Thymus (tissue), 11 donors: ENCODE measurements around the gene S100G. TPM values are rescaled to one million over a fixed set of nuclear protein-coding genes. Genes with fewer than 3 reads are reported as not detected.

ENCODE experiments used
- DNase-seq, 9 donors: peaks; one replicate each; pipeline ENCODE4 v3.0.0-alpha.2; 2013; ENCODE audit warnings: low spot score in 9 of 9, low read depth in 6 of 9, missing footprints in 1 of 9
- H3K27ac ChIP-seq, 2 donors: one replicate each; pipeline ENCODE4 v1.5.1; 2013; ENCODE audit warnings: control low read depth in 1 of 2, low read depth in 1 of 2, low read length in 1 of 2, mild to moderate bottlenecking in 1 of 2, moderate library complexity in 1 of 2
- H3K27me3 ChIP-seq, 2 donors: one replicate each; pipeline ENCODE4 v1.5.1; 2013; ENCODE audit warnings: low read length in 1 of 2; ENCODE audit not compliant: control insufficient read depth in 2 of 2, insufficient read depth in 1 of 2
- H3K36me3 ChIP-seq, 2 donors: one replicate each; pipeline ENCODE4 v1.5.1; 2013; ENCODE audit warnings: low read length in 1 of 2, mild to moderate bottlenecking in 1 of 2, moderate library complexity in 1 of 2; ENCODE audit not compliant: control insufficient read depth in 2 of 2, insufficient read depth in 2 of 2
- H3K4me1 ChIP-seq, 2 donors: one replicate each; pipeline ENCODE4 v1.5.1; 2013; ENCODE audit warnings: low read length in 2 of 2; ENCODE audit not compliant: control insufficient read depth in 2 of 2, insufficient read depth in 2 of 2
- H3K4me3 ChIP-seq, 2 donors: one replicate each; pipeline ENCODE4 v1.5.1; 2013; ENCODE audit warnings: low read length in 2 of 2, control low read depth in 1 of 2, mild to moderate bottlenecking in 1 of 2
- H3K9me3 ChIP-seq, 2 donors: one replicate each; pipeline ENCODE4 v1.5.1; 2013; ENCODE audit warnings: low read length in 1 of 2, mild to moderate bottlenecking in 1 of 2; ENCODE audit not compliant: control insufficient read depth in 2 of 2, insufficient read depth in 1 of 2
- WGBS: extraction: QIAGEN DNeasy Blood & Tissue Kit; methylation state at CpG from one replicate; pipeline ENCODE4 v1.1.7; 2013; 5-methylcytosine and 5-hydroxymethylcytosine counted together
- polyA plus RNA-seq: library from polyadenylated mRNA; stranded (reverse); fragments of 200-250 nt; gene quantifications from one replicate; pipeline ENCODE4 v1.2.3, GENCODE V29; 2013
- total RNA-seq: library from RNA; stranded (reverse); fragments of 120-200 nt; gene quantifications from one replicate; pipeline ENCODE4 v1.2.4, GENCODE V29; 2013
- donor health status: healthy.

Gene S100G
- total and polyA plus RNA-seq, 2 donors: 1.2 TPM; not detected in 1

- Histone ChIP-seq H3K27me3 (no peaks in the 10 kb centered on the region), H3K4me1 (no peaks in the 10 kb centered on the region), H3K27ac (no peak overlapping the region), H3K36me3 (peaks cover 7 to 8% of the 10 kb centered on the region in 2 donors), H3K4me3 (no peak overlapping the region), H3K9me3 (no peaks in the 10 kb centered on the region)
- no peak for DNase-seq
- WGBS: over 99% methylated on average over 7 of the region's 7 CpGs
Observed at GRCh38 chrX:16683007-16683664, 33.2 kb downstream of the S100G start.

DNA sequence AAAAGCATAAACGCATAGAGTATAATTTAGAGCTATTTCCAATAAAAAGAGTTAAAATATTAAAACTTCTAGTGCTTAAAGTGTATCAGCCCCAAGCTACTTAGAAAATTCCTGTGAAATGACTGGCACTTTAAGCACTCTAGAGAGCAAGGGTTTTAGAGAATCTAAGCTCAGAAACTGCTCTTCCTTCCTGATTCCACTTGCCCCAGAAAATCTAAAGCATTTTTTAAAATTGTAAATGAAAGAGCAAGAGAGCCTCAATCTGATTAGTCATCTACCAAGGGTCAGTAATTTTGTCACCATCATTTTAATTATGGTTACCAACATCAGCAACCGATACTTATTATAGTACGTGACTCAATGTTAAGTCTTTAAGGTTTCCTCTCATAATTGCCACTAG, 37.6 kb downstream of the S100G start:
- H3K4me1 ChIP-seq: no peaks in the 10 kb centered on the region
- peaks cover 2 to 8% of the 10 kb centered on the region in 2 donors for H3K36me3 ChIP-seq
- no peak for DNase-seq
- H3K27ac ChIP-seq: no peak overlapping the region
- H3K27me3 ChIP-seq: no peaks in the 10 kb centered on the region
- no peaks in the 10 kb centered on the region for H3K9me3 ChIP-seq
- WGBS: 98% methylated on average over 3 of the region's 3 CpGs
- no peak overlapping the region for H3K4me3 ChIP-seq

DNA sequence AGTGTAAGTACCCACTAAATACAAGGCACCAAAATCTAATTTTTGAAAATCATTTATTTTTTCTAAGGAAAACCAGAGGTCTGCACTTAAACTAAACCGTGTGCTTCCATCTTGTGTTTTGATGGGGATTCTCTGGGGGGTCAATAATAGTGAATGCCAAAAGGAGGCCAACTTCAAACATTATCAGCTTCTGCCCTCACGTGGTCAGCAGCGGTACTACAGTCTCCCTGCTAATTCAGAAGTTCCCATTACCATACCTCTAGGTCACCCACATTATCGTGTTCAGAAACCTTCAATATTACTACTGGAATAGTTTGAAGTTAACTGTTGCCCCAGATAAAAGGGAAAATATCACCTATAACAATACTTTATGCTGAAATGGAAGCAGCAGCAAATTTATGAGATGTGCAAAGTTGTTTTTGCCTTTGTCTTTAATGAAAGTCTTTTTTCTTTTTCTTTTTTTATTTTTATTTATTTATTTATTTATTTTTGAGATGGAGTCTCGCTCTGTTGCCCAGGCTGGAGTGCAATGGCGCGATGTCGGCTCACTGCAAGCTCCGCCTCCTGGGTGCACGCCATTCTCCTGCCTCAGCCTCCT, 45.2 kb downstream of the S100G start:
- H3K27ac ChIP-seq: no peak overlapping the region
- 36% methylated on average over 7 of the region's 10 CpGs for WGBS
- H3K27me3 ChIP-seq: no peaks in the 10 kb centered on the region
- peaks cover 0 to 3% of the 10 kb centered on the region in 2 donors for H3K36me3 ChIP-seq
- peak in 4 of 9 donors; percentile 8 to 51 (median 32) for DNase-seq
- no peak overlapping the region for H3K4me3 ChIP-seq
- H3K9me3 ChIP-seq: no peaks in the 10 kb centered on the region
- no peaks in the 10 kb centered on the region for H3K4me1 ChIP-seq

DNA sequence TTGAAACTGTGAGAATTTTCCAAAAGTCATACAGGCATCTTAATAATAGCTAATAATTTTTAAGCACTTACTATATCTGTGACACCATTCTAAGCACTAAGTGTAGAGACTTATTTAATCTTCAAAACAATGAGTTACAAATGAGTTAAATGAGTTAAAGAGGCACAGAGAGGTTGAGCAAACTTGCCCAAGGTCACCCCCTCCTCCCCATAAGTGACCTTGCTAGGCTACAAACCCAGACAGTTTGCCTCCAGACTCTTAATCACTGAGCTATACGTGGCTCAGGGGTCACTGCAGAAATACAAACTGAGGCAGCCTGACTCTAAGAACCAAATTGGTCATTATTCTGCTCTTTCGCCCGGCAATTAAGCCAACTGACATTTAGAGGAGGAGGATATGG, 47.0 kb downstream of the S100G start:
- no peak overlapping the region for H3K27ac ChIP-seq
- H3K36me3 ChIP-seq: peaks cover 0 to 3% of the 10 kb centered on the region in 2 donors
- no peak overlapping the region for H3K4me3 ChIP-seq
- no peak for DNase-seq
- no peaks in the 10 kb centered on the region for H3K27me3 ChIP-seq
- no peaks in the 10 kb centered on the region for H3K4me1 ChIP-seq
- 95% methylated on average over 3 of the region's 3 CpGs for WGBS
- no peaks in the 10 kb centered on the region for H3K9me3 ChIP-seq

GRCh38 chrX:16699389-16699788, 49.4 kb downstream of the S100G start:
- Histone ChIP-seq H3K9me3 (no peaks in the 10 kb centered on the region), H3K4me3 (no peak overlapping the region), H3K27me3 (no peaks in the 10 kb centered on the region), H3K36me3 (peaks cover 0 to 3% of the 10 kb centered on the region in 2 donors), H3K27ac (no peak overlapping the region), H3K4me1 (no peaks in the 10 kb centered on the region)
- WGBS: 98% methylated on average over 6 of the region's 6 CpGs
- no peak for DNase-seq

- Histone ChIP-seq H3K27me3 (no peaks in the 10 kb centered on the region), H3K4me1 (no peaks in the 10 kb centered on the region), H3K36me3 (peaks cover 0 to 3% of the 10 kb centered on the region in 2 donors), H3K27ac (no peak overlapping the region), H3K4me3 (no peak overlapping the region), H3K9me3 (no peaks in the 10 kb centered on the region)
- WGBS: 98% methylated on average over 2 of the region's 2 CpGs
- DNase-seq: no peak
Observed at GRCh38 chrX:16700734-16701133, 50.8 kb downstream of the S100G start.

- WGBS: 99% methylated on average over 15 of the region's 15 CpGs
- H3K27me3 ChIP-seq: no peaks in the 10 kb centered on the region
- no peak overlapping the region for H3K27ac ChIP-seq
- H3K9me3 ChIP-seq: no peaks in the 10 kb centered on the region
- H3K4me1 ChIP-seq: no peaks in the 10 kb centered on the region
- H3K36me3 ChIP-seq: no peaks in the 10 kb centered on the region
- H3K4me3 ChIP-seq: no peak overlapping the region
- DNase-seq: no peak
Observed at GRCh38 chrX:16702700-16703599, 53.0 kb downstream of the S100G start.
